ENCODE data around the gene PIK3R1. TPM values are rescaled to one million over a fixed set of nuclear protein-coding genes. Genes with fewer than 3 reads are reported as not detected.

Gene PIK3R1
- total RNA-seq, 1 experiment from 2014 or later: 1.7 TPM

- no peak overlapping the region for H3K27ac ChIP-seq (ENCODE audit: low read length)
Observed at GRCh38 chr5:68261169-68261568, 45.6 kb downstream of the PIK3R1 start.

DNA sequence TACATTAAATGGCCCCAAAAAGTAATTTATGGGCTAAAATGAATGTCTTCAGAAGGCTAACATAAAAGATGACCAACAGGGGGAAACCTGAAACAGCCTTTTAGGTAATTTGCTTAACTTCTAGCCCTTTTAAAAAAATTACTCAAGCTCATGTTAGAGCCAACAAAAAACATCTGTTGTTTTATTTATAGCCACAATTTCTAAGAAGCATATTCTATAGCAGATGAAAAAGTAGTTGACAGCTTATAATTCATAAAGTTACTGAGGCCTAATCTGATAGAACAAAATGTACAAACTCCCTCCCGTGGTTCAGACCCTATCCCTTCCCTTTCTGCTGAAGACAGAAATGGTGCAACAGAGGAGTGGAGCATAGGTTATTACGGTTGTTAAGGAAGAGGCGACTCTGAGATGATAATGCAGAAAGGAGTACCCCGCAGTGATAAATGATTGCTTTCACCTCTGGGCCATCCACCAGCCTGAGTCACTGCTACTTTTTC lies 46.1 kb downstream of the PIK3R1 start:
- intact Hi-C loops (cut with micrococcal nuclease): no loop called here
- H3K79me2 ChIP-seq (ENCODE audit: low read length): no peaks in the 10 kb centered on the region
- H3K9me3 ChIP-seq (ENCODE audit: low read length): no peaks in the 10 kb centered on the region
- H4K20me1 ChIP-seq (ENCODE audit: low read length): no peaks in the 10 kb centered on the region
- ChIA-PET POLR2A (ENCODE audit: unreplicated experiment) (no interaction called here), CTCF (no interaction called here)
- H2AFZ ChIP-seq (ENCODE audit: low read length): no peak overlapping the region
- H3K36me3 ChIP-seq (ENCODE audit: low read depth, low read length): no peaks in the 10 kb centered on the region
- no peaks in the 10 kb centered on the region for H3F3A ChIP-seq (ENCODE audit: low read length, unreplicated experiment)
- no peaks in the 10 kb centered on the region for H3K27me3 ChIP-seq (ENCODE audit: low read length)
- DNase-seq: no peak
- no peak overlapping the region for H3K27ac ChIP-seq (ENCODE audit: low read length)
- ATAC-seq: no peak
- no peak overlapping the region for H3K4me2 ChIP-seq (ENCODE audit: low read length)
- TF ChIP-seq EZH2phosphoT487 (IDR thresholded peaks at IDR 0.05; ENCODE audit: borderline replicate concordance, low read length): no peak
- TF ChIP-seq EZH2 (IDR thresholded peaks at IDR 0.05; ENCODE audit: low read length, unreplicated experiment): no peak
- TF ChIP-seq CTCF (conservative IDR thresholded peaks at IDR 0.05; ENCODE audit: low read depth, low read length): no peak
- BruUV-seq (replicated peaks): no TSS peak
- H3K9me2 ChIP-seq (replicated peaks; ENCODE audit: low read length): no peaks in the 10 kb centered on the region
- no peaks in the 10 kb centered on the region for H3K4me1 ChIP-seq (ENCODE audit: insufficient read depth, low read length)
- no peak overlapping the region for H3K4me3 ChIP-seq (ENCODE audit: low read length)
- H3K9ac ChIP-seq (ENCODE audit: low read length): no peak overlapping the region

More at GRCh38 chr5:68261169-68261568, 45.6 kb downstream of the PIK3R1 start:
- CTCF ChIA-PET: no interaction called here
- ATAC-seq (no peak), DNase-seq (no peak)
- Histone ChIP-seq H3K4me2 (ENCODE audit: low read length) (no peak overlapping the region), H4K20me1 (ENCODE audit: low read length) (no peaks in the 10 kb centered on the region), H3F3A (ENCODE audit: low read length, unreplicated experiment) (no peaks in the 10 kb centered on the region), H3K36me3 (ENCODE audit: low read depth, low read length) (no peaks in the 10 kb centered on the region), H2AFZ (ENCODE audit: low read length) (no peak overlapping the region), H3K4me3 (ENCODE audit: low read length) (no peak overlapping the region), H3K4me1 (ENCODE audit: insufficient read depth, low read length) (no peaks in the 10 kb centered on the region), H3K27me3 (ENCODE audit: low read length) (no peaks in the 10 kb centered on the region), H3K9me3 (ENCODE audit: low read length) (no peaks in the 10 kb centered on the region), H3K9me2 (replicated peaks; ENCODE audit: low read length) (no peaks in the 10 kb centered on the region), H3K79me2 (ENCODE audit: low read length) (no peaks in the 10 kb centered on the region), H3K9ac (ENCODE audit: low read length) (no peak overlapping the region)
- BruUV-seq (replicated peaks): no TSS peak
- POLR2A ChIA-PET (ENCODE audit: unreplicated experiment): no interaction called here
- intact Hi-C loops (cut with micrococcal nuclease): no loop called here
- TF ChIP-seq EZH2phosphoT487 (IDR thresholded peaks at IDR 0.05; ENCODE audit: borderline replicate concordance, low read length): no peak
- no peak for TF ChIP-seq EZH2 (IDR thresholded peaks at IDR 0.05; ENCODE audit: low read length, unreplicated experiment)
- TF ChIP-seq CTCF (conservative IDR thresholded peaks at IDR 0.05; ENCODE audit: low read depth, low read length): no peak

- no peak for TF ChIP-seq EZH2 (IDR thresholded peaks at IDR 0.05; ENCODE audit: low read length, unreplicated experiment)
- TF ChIP-seq CTCF (conservative IDR thresholded peaks at IDR 0.05; ENCODE audit: low read depth, low read length): no peak
- no peak for TF ChIP-seq EZH2phosphoT487 (IDR thresholded peaks at IDR 0.05; ENCODE audit: borderline replicate concordance, low read length)
- intact Hi-C loops (cut with micrococcal nuclease): no loop called here
- H3K9me3 ChIP-seq (ENCODE audit: low read length): no peaks in the 10 kb centered on the region
- H3K4me1 ChIP-seq (ENCODE audit: insufficient read depth, low read length): no peaks in the 10 kb centered on the region
- POLR2A ChIA-PET (ENCODE audit: unreplicated experiment): no interaction called here
- CTCF ChIA-PET: no interaction called here
- DNase-seq (no peak), ATAC-seq (no peak)
- no peak overlapping the region for H3K4me2 ChIP-seq (ENCODE audit: low read length)
- H3K27ac ChIP-seq (ENCODE audit: low read length): no peak overlapping the region
- no peak overlapping the region for H3K9ac ChIP-seq (ENCODE audit: low read length)
- no peaks in the 10 kb centered on the region for H4K20me1 ChIP-seq (ENCODE audit: low read length)
- no TSS peak for BruUV-seq (replicated peaks)
- no peak overlapping the region for H3K4me3 ChIP-seq (ENCODE audit: low read length)
- H3K9me2 ChIP-seq (replicated peaks; ENCODE audit: low read length): no peaks in the 10 kb centered on the region
- no peaks in the 10 kb centered on the region for H3F3A ChIP-seq (ENCODE audit: low read length, unreplicated experiment)
- H2AFZ ChIP-seq (ENCODE audit: low read length): no peak overlapping the region
- no peaks in the 10 kb centered on the region for H3K79me2 ChIP-seq (ENCODE audit: low read length)
- no peaks in the 10 kb centered on the region for H3K27me3 ChIP-seq (ENCODE audit: low read length)
- H3K36me3 ChIP-seq (ENCODE audit: low read depth, low read length): no peaks in the 10 kb centered on the region
Observed at GRCh38 chr5:68264024-68264956, 48.7 kb downstream of the PIK3R1 start.

Measured in PC-3 (cell line).